Ishikawa (cell line): Measurements from ENCODE around the gene TUBB1.

Experiments used
- CEBPB ChIP-seq: IDR thresholded peaks from 2 replicates; pipeline ENCODE4 v1.6.1; 2012
- FOXM1 ChIP-seq: IDR thresholded peaks from 2 replicates; pipeline ENCODE4 v1.6.1; 2012; ENCODE audit warnings: low read depth, borderline replicate concordance
- MAX ChIP-seq: IDR thresholded peaks from 2 replicates; pipeline ENCODE4 v1.6.1; 2012
- RAD21 ChIP-seq: IDR thresholded peaks from 2 replicates; pipeline ENCODE4 v1.6.1; 2012; ENCODE audit warnings: low read depth
- YY1 ChIP-seq: IDR thresholded peaks from 2 replicates; pipeline ENCODE4 v1.6.1; 2012; ENCODE audit warnings: low read depth
- TF ChIP-seq, protein P1 (sequence below): IDR thresholded peaks from 2 replicates; pipeline ENCODE4 v1.6.1; 2012; ENCODE audit warnings: low read depth, mild to moderate bottlenecking

GRCh38 chr20:58995461-58996225 is 23.6 kb upstream of the TUBB1 start:
- TF ChIP-seq YY1 (no peak), MAX (no peak), FOXM1 (no peak), CEBPB (no peak), RAD21 (no peak)
- TF ChIP-seq, protein P1, sequence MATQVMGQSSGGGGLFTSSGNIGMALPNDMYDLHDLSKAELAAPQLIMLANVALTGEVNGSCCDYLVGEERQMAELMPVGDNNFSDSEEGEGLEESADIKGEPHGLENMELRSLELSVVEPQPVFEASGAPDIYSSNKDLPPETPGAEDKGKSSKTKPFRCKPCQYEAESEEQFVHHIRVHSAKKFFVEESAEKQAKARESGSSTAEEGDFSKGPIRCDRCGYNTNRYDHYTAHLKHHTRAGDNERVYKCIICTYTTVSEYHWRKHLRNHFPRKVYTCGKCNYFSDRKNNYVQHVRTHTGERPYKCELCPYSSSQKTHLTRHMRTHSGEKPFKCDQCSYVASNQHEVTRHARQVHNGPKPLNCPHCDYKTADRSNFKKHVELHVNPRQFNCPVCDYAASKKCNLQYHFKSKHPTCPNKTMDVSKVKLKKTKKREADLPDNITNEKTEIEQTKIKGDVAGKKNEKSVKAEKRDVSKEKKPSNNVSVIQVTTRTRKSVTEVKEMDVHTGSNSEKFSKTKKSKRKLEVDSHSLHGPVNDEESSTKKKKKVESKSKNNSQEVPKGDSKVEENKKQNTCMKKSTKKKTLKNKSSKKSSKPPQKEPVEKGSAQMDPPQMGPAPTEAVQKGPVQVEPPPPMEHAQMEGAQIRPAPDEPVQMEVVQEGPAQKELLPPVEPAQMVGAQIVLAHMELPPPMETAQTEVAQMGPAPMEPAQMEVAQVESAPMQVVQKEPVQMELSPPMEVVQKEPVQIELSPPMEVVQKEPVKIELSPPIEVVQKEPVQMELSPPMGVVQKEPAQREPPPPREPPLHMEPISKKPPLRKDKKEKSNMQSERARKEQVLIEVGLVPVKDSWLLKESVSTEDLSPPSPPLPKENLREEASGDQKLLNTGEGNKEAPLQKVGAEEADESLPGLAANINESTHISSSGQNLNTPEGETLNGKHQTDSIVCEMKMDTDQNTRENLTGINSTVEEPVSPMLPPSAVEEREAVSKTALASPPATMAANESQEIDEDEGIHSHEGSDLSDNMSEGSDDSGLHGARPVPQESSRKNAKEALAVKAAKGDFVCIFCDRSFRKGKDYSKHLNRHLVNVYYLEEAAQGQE = no peak
